ENCODE measurements around the gene HP1BP3.

DNA sequence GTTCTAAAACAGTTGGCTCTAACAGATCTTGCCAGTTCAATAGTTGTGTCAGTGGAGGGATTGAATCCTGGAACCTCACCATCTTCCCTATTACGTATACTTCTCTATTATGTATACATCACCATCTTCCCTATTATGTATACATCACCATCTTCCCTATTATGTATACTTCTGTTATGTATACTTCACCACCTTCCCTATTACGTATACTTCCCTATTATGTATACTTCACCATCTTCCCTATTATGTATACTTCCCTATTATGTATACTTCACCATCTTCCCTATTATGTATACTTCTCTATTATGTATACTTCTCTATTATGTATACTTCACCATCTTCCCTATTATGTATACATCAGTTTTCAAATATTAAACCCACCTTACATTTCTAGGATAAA is 34.4 kb upstream of the HP1BP3 start:
- TF ChIP-seq RXRA (IDR thresholded peaks at IDR 0.05) (no peak), HNF4A (conservative IDR thresholded peaks at IDR 0.05) (no peak)
- TF ChIP-seq, protein P1, sequence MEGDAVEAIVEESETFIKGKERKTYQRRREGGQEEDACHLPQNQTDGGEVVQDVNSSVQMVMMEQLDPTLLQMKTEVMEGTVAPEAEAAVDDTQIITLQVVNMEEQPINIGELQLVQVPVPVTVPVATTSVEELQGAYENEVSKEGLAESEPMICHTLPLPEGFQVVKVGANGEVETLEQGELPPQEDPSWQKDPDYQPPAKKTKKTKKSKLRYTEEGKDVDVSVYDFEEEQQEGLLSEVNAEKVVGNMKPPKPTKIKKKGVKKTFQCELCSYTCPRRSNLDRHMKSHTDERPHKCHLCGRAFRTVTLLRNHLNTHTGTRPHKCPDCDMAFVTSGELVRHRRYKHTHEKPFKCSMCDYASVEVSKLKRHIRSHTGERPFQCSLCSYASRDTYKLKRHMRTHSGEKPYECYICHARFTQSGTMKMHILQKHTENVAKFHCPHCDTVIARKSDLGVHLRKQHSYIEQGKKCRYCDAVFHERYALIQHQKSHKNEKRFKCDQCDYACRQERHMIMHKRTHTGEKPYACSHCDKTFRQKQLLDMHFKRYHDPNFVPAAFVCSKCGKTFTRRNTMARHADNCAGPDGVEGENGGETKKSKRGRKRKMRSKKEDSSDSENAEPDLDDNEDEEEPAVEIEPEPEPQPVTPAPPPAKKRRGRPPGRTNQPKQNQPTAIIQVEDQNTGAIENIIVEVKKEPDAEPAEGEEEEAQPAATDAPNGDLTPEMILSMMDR (IDR thresholded peaks at IDR 0.05; ENCODE audit: low read depth, low read length, missing input control), result no peak
- TF ChIP-seq, protein P2, sequence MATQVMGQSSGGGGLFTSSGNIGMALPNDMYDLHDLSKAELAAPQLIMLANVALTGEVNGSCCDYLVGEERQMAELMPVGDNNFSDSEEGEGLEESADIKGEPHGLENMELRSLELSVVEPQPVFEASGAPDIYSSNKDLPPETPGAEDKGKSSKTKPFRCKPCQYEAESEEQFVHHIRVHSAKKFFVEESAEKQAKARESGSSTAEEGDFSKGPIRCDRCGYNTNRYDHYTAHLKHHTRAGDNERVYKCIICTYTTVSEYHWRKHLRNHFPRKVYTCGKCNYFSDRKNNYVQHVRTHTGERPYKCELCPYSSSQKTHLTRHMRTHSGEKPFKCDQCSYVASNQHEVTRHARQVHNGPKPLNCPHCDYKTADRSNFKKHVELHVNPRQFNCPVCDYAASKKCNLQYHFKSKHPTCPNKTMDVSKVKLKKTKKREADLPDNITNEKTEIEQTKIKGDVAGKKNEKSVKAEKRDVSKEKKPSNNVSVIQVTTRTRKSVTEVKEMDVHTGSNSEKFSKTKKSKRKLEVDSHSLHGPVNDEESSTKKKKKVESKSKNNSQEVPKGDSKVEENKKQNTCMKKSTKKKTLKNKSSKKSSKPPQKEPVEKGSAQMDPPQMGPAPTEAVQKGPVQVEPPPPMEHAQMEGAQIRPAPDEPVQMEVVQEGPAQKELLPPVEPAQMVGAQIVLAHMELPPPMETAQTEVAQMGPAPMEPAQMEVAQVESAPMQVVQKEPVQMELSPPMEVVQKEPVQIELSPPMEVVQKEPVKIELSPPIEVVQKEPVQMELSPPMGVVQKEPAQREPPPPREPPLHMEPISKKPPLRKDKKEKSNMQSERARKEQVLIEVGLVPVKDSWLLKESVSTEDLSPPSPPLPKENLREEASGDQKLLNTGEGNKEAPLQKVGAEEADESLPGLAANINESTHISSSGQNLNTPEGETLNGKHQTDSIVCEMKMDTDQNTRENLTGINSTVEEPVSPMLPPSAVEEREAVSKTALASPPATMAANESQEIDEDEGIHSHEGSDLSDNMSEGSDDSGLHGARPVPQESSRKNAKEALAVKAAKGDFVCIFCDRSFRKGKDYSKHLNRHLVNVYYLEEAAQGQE (IDR thresholded peaks at IDR 0.05), result no peak
